T-helper 2 cell (primary cell): ENCODE data around the gene RNF38.
"Not testable (repeated sequence)": the region's sequence is repeated elsewhere in the genome, so short reads cannot be mapped to it uniquely, and the experiment has no call there.

Experiments
- DNase-seq, 5 experiments: peaks; one replicate each; pipeline versions ENCODE4 v3.0.0 to v3.0.0-alpha.2; 2012 to 2022

Gene RNF38

GRCh38 chr9:36328798-36329411 lies 71.2 kb downstream of the RNF38 start:
- DNase-seq = peak in 2 of 5 experiments; percentile 12 to 80

- DNase-seq = no peak
These were observed 74.8 kb downstream of the RNF38 start for GRCh38 chr9:36325081-36325828.

- DNase-seq = peak in 1 of 5 experiments; percentile 37
These were observed 76.1 kb downstream of the RNF38 start for GRCh38 chr9:36323926-36324325.

GRCh38 chr9:36322462-36322861 lies 77.6 kb downstream of the RNF38 start:
- DNase-seq = no peak

DNA sequence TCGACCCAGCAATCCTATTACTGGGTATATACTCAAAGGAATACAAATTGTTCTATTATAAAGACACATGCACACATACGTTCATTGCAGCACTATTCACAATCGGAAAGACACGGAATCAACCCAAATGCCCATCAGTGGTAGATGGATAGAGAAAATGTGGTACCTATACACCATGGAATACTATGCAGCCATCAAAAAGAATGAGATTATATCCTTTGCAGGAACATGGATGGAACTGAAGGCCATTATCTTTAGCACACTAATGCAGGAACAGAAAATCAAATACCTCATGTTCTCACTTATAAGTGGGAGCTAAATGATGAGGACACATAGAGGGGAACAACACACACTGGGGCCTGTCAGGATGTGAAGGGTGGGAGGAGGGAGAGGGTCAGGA lies 78.2 kb downstream of the RNF38 start:
- DNase-seq = not testable (repeated sequence)

- DNase-seq = no peak
These were observed 79.6 kb downstream of the RNF38 start for GRCh38 chr9:36320466-36320865.

GRCh38 chr9:36319806-36320205 lies 80.3 kb downstream of the RNF38 start:
- DNase-seq = no peak

- no peak for DNase-seq
These were observed 80.9 kb downstream of the RNF38 start for GRCh38 chr9:36319183-36319582.

- no peak for DNase-seq
These were observed 81.8 kb downstream of the RNF38 start for GRCh38 chr9:36318212-36318802.

DNA sequence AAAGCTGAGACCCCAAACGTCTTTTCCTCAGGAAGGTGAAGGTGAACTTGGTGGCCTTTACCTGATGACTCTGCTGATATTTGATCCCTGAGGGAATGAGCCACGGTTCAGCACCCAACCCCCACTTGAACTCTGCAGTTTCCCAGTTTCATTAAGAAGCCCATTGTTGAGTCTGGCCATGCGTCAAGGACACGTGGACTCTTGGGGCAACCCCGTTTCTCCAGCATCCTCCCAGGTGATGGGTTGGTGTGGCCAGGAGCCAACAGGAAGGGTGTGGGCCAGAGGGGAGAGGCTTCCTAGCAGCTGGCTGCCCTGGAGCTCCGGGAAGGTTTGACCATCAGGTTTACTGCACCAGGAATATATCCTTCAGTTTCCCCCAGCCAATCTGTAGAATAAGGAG lies 82.3 kb downstream of the RNF38 start:
- DNase-seq = no peak

DNA sequence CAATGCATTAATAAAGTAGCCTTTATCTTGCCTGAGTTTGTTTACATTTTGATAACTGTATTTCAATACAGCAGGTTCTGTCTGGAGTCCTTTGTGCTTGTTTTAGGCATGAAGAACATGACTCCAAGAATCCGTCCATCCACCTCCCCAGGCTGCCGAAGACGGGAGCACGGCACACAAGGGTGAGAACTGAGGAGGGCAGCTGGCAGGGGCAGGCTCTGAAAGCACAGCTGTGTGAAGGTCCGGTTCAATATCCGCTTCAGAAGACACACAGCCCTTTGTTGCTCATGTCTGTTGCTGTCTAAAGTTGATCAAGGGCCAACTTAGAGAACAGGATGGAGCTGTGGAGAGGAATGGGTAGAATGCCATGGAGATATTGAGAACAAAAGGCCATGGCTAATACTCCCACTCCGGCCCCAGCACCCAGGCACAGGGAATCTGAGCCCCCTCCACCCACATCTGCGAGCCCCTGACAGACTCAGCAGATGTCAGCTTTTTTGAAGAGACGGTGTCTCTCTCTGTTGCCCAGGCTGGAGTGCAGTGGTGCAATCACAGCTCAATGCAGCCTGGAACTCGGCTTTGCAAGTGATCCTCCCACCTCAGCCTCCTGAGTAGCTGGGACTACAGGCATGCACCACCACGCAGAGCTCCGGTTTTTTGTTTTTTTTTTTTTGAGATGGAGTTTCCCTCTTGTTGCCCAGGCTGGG lies 83.3 kb downstream of the RNF38 start:
- no peak for DNase-seq

- no peak for DNase-seq
These were observed 84.0 kb downstream of the RNF38 start for GRCh38 chr9:36316049-36316448.

GRCh38 chr9:36315283-36315682 lies 84.8 kb downstream of the RNF38 start:
- no peak for DNase-seq

DNA sequence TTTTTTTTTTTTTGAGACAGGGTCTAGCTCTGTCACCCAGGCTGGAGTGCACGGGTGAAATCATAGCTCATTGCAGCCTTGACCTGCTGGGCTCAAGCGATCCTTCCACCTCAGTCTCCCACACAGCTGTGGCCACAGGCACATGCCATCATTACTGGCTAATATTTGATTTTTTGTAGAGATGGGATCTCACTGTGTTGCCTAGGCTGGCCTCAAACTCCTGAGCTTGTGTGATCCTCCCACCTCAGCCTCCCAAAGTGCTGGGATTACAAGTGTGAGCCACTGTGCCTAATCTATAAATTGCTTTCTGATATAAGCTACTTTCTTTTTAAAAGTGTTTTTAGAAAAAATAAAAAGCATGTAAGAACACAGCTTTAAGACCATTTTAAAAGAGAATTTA lies 85.3 kb downstream of the RNF38 start:
- DNase-seq = no peak

DNA sequence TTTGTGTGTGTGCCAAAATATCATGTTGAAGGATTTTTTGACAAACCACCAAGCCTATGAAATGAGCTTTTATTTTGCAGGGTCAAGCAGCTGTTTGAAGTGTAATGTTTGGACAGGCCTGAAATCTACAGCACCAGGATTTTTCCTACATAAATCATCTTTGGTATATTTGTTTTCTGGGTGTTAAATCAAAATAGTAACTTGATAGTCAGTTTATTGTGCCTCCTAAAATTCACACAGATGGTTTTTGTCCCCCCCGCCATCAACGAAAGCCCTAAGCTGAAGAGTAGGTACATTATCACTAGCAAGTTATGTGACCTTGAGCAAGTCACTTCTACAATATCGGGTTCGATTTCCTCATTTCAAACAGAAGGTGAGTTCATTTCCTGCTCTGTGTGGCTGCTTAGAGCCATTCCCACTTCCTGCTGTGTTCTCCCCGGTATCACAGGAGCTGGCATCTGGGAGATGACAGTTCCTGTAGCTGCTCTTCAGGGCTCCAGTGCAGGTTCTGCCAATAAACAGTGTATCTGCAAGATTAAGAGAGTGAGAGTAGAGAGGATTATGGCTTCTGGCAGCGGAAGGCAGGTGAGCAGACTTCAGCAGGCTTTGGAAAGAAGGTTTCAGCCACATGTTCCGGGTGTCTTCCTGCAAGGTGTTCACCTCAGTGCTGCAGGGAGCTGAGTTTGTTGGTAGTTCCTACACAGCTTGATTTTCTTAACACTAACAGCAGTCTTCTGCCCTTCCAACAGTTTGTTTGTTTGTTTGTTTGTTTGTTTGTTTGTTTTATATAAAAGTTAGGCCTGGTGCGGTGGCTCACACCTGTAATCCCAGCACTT lies 93.4 kb downstream of the RNF38 start:
- peak in 1 of 5 experiments; percentile 35 for DNase-seq

- DNase-seq = not testable (repeated sequence)
These were observed 95.7 kb downstream of the RNF38 start for GRCh38 chr9:36304366-36304765.

- no peak for DNase-seq
These were observed 98.8 kb downstream of the RNF38 start for GRCh38 chr9:36301227-36301626.

- DNase-seq = no peak
These were observed 101.5 kb downstream of the RNF38 start for GRCh38 chr9:36298566-36298965.

- no peak for DNase-seq
These were observed 102.3 kb downstream of the RNF38 start for GRCh38 chr9:36297798-36298197.

- not testable (repeated sequence) for DNase-seq
These were observed 105.1 kb downstream of the RNF38 start for GRCh38 chr9:36294996-36295395.

DNA sequence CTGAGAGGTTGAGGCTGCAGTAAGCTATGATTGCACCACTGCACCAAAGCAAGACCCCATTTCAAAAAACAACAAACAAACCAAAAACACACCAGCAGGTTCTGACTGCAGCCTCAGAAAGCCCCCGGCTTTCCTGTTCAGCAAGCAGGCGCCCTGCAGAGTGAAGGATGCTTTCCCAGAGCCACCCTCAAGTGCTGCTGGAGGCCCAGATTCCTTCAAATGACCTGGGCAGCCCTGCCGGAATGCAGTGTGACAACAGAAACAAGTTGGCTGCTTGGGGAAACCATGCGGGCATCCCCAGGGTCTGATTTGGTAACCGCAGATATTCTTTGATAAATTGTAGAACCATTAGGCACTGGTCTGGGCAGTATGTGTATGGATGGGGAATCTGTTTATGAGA lies 106.2 kb downstream of the RNF38 start:
- DNase-seq = no peak

- DNase-seq = no peak
These were observed 106.9 kb downstream of the RNF38 start for GRCh38 chr9:36293171-36293570.

- no peak for DNase-seq
These were observed 107.4 kb downstream of the RNF38 start for GRCh38 chr9:36292641-36293040.
